HG03354 (cell line): Measurements from ENCODE around the gene ARHGEF33.

Source experiments
- ATAC-seq: cut with Tn5 transposase; IDR thresholded peaks from one replicate; pipeline ENCODE4 v1.9.1; 2021; ENCODE audit warnings: mild to moderate bottlenecking; ENCODE audit not compliant: unreplicated experiment, poor library complexity, severe bottlenecking

The ARHGEF33 gene

DNA sequence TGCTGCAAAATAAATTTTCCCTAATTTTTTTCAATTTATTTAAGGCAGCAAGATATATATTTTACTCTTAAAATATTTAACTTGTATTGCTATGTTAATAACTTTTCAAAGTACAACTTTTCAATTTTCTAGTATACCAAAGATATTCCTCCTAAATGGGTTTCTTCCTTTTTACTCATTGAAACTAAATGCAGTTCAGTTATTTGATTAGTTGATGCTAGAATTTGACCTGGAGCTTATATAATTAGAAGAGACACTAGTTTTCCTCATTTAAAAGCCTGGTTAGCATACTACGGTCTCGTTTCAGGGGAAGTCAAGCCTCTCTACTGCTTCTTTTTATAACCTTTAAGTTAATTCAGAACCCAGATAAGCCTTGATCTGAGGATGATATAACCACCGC lies at the start of gene ARHGEF33:
ARHGEF33 (plus strand) TSS at position 301 of the 400 bp plus-strand sequence. CDS start 29,573 bp downstream, outside the sequence.
- no peak for ATAC-seq

DNA sequence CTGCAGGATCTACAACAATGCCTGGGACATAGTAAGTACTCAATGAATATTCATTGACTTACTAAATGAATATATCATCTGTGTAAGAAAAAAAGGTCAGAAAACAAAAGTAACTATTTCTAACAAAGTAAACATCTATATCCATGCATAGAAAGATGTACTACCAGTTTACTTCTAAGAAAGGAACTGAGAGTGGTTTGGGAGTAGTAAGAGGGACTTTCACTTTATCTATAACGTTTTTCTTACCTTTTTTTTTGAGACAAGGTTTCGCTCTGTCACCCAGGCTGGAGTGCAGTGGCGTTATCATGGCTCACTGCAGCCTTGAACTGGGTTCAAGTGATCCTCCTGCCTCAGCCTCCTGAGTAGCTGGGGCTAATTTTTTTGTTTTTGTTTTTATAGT lies 39.6 kb upstream of the ARHGEF33 start:
- peak; percentile 78 for ATAC-seq

DNA sequence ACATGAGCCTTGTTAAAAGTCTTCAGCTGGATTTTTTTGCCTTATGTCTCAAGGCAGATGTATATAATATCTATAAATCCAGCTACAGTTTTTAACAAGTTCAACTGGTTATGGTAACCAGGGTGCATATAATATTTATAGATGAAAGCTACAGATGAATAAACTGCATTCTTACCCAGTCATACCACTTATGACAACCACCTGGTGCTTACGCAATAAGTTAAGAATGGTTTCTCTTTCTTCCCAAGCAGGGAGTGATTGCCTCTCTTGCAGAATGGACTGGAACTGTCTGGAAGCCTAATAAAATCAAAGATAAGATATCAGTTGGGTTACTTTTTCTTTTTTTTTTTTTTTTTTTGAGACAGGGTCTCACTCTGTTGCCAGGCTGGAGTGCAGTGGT lies 33.5 kb upstream of the ARHGEF33 start:
- ATAC-seq: no peak

- ATAC-seq: no peak
Measured at GRCh38 chr2:38862476-38862875, 27.2 kb upstream of the ARHGEF33 start.

- ATAC-seq: no peak
Measured at GRCh38 chr2:38863061-38863695, 26.5 kb upstream of the ARHGEF33 start.

DNA sequence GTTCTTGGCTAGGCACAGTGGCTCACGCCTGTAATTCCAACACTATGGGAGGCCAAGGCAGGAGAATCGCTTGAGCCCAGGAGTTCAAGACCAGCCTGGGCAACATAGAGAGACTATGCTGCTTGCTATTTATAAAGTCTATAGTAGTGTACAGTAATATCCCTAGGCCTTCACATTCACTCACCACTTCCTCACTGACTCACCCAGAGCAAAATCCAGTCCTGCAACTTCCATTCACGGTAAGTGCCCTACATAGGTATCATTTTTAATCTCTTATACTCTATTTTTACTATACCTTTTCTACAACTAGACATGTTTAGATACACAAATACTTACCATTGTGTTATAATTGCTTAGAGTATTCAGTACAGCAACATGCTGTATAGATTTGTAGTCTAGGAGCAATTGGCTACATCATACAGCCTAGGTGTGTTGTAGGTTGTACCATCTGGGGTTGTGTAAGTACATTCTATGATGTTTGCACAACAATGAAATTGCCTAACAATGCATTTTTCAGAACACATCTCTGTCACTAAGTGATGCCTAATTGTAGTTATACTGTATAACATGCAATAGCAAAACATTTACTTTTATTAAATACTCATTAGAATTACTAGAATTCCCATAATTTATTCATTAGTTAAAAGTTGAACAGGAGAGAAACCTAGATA lies 22.8 kb upstream of the ARHGEF33 start:
- ATAC-seq: no peak

DNA sequence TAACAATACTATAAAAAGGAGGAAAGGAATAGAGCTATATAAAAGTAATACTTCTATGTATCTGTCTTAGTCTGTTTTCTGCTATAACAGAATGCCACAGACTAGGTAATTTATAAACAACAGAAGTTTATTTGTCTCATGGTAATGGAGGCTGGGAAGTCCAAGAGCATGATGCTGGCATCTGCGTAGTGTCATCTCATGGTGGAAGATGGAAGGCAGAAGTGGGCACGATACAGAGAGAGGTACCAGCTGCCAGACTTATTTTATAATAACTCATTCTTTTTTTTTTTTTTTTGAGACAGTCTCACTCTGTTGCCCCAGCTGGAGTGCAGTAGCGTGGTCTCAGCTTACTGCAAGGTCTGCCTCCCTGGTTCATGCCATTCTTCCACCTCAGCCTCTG lies 18.2 kb upstream of the ARHGEF33 start:
- ATAC-seq: no peak

GRCh38 chr2:38873763-38874162 lies 15.9 kb upstream of the ARHGEF33 start:
- no peak for ATAC-seq

GRCh38 chr2:38875227-38875575 lies 14.5 kb upstream of the ARHGEF33 start:
- ATAC-seq: no peak

DNA sequence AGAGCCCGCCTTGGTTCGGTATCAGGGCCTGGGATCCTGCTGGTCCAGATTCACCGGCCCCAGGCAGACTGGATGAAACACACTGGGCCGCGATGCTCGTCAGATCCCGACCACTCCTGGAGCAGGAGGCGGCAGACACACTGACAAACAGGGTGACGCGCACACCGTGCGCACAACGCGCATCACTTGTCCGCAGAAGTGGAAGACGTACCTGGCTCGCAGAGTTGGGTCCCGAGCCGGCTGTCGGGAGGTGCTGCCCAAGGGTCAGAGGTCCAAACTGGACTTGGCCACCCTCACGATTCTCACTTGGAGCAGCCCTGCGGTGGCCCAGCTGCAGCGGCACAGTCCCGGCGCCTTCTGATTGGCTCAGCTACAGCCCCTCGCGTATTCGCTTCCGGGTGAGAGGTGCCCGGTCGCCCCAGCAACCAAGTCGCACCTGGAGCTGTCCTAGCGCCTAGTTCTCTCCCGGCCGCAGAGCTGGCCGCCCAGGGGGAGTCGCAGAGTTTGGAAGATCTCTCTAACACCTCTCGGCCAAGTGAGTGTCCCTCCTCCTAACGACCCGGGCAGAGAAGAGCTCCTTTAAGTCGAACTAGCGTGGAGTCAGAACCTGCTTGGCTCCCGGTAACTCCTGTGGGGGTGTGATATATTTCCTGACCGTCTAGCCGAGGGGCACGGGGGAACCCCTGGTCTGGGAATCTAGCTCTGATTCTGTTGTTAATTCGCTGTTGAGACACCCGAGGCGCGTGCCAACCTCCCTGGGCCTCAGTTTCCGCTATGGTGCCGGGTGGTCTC lies 13.9 kb upstream of the ARHGEF33 start, which contains the start of the genes DHX57 and MORN2:
DHX57 (minus strand) TSS at position 359 of the 792 bp plus-strand sequence. CDS start 7,529 bp downstream, outside the sequence.
MORN2 (plus strand) TSS at position 401 of the 792 bp plus-strand sequence.
- ATAC-seq: peak; percentile 100

DNA sequence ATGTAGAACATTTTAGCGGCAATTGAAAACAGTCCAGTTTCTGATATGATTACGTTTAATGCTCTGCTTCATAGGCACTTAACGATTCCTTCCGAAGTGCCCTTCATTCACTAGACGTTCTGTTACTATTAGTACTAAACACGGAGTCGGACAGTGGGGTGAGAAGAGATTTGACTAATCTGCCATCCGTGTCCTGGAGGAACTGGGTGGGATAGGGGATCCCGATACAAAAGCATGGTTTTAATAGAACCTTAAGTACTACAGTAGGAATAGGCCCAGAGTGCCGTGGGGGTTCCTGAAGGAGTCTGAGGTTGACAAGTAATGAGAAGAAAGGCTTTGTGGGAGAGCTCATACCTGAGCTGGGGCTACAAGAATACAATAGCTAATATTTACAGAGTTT lies 13.3 kb upstream of the ARHGEF33 start:
- no peak for ATAC-seq

- ATAC-seq: no peak
Measured at GRCh38 chr2:38886063-38886462, 3.6 kb upstream of the ARHGEF33 start.

GRCh38 chr2:38887347-38887746 lies 2.3 kb upstream of the ARHGEF33 start:
- ATAC-seq: no peak

GRCh38 chr2:38887902-38888554 lies 1.6 kb upstream of the ARHGEF33 start:
- ATAC-seq: no peak

DNA sequence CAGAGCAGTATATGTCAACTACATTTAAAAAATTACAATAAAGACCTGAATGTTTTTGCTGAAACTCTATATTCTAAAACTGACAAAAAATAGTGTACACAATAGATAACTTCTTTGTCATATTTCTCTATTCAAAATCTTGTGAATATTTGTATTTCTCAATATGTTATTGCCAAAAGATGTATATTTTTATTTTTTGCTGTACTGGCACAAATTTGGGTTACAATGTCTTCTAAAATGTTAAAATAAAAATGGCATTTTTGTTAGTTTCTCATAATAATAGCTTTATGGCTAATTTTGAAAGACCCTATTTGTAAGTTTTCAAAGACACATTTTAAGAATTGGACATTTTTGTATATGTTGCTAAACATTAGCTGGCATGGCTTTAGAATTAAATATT lies 630 bp upstream of the ARHGEF33 start:
- ATAC-seq: no peak

DNA sequence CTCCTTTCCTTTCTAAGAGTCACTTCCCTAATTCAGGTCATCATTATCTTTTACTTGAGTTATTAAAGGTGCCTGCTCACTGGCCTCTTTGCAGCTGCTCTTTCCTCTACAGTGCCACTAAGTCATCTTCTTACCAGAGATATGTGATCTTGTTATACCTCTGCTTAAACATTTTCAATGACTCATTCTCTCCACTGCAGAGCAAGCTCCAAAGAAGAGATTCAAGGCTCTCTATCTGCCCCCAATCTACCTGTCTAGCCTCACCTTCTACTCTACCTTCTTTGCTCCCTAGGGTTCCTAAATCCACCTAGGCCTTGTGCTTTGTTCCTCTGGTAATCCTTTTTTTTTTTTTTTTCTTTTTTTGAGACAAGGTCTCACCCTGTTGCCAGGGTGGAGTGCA lies 3.1 kb downstream of the ARHGEF33 start:
- no peak for ATAC-seq

DNA sequence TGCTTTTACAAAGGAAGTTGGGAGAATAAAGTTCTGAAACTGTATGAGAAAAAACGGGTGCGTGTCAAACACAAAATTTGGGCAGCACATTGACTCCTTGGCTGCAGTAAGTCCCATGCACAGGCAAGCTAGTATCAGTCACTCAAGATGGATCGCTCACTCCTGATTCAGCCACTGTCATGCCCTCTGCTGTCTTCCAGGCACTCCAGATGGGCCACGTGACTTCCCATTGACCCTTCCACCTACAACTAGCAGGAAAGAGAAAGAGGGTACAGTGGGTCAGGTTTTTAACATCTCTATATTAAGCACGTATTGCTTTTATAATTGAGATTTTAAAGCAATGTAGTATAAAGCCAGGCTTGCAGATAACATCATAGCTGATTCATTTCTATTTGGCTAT lies 8.6 kb downstream of the ARHGEF33 start:
- no peak for ATAC-seq

GRCh38 chr2:38900726-38901125 lies 11.1 kb downstream of the ARHGEF33 start:
- no peak for ATAC-seq

DNA sequence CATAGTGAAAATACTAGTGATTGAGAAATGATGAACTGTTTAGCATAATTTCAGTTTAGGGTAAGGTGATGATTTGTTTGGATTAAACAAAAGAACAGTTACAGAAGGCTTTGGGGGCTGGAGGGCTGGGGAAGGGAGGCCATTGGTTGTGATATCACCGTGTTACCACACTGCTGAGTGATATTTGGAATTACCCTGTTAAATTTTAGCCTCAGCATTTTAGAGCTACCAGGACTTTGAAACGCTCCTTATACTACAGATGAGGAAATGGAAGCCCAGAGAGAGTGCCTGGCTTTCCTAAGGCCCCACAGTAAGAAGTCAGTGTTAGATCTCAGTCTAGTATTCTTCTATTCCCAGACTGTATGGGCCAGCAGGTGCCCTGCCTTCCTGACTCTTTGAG lies 15.6 kb downstream of the ARHGEF33 start:
- ATAC-seq: no peak

DNA sequence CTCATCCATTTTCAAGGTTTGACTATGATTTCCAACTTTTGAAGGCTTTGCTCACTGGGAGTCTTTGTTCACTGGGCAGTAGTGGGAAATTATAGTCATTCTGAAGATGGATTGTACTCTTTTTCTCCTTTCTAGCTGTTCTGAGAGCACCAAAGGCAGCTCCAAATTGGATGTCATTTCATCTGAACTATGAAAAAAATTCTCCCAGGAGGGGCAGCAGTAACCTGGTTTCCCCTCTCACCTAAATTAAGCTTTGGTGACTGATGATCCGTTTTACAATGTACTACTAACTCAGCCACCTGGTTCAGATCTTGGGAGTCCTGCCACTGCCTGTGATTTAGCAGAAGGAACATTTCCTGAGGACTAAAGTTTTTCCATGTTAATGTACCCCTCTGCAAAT lies 17.6 kb downstream of the ARHGEF33 start:
- no peak for ATAC-seq
